HG03025 (cell line): ENCODE measurements around the gene HACL1.

ENCODE experiments used
- ATAC-seq: cut with Tn5 transposase; IDR thresholded peaks from one replicate; pipeline ENCODE4 v1.9.1; 2021; ENCODE audit warnings: mild to moderate bottlenecking, moderate library complexity; ENCODE audit not compliant: unreplicated experiment, low FRiP score

The HACL1 gene

GRCh38 chr3:15531346-15531745 lies 70.0 kb downstream of the HACL1 start:
- ATAC-seq: no peak

GRCh38 chr3:15528854-15529537 lies 72.4 kb downstream of the HACL1 start:
- no peak for ATAC-seq

GRCh38 chr3:15527031-15527459 lies 74.3 kb downstream of the HACL1 start:
- ATAC-seq: no peak

GRCh38 chr3:15525790-15526189 lies 75.6 kb downstream of the HACL1 start:
- no peak for ATAC-seq

GRCh38 chr3:15523660-15524417 lies 77.5 kb downstream of the HACL1 start:
- ATAC-seq: no peak

- ATAC-seq: no peak
Observed at GRCh38 chr3:15522016-15522415, 79.4 kb downstream of the HACL1 start.

- no peak for ATAC-seq
Observed at GRCh38 chr3:15521573-15521965, 79.8 kb downstream of the HACL1 start, which contains the start of gene COLQ. TSS of gene COLQ (minus strand) at chr3:15521706. CDS start at chr3:15521625, 81 bp downstream.

GRCh38 chr3:15520804-15521572 lies 80.4 kb downstream of the HACL1 start:
- no peak for ATAC-seq

GRCh38 chr3:15520185-15520584 lies 81.2 kb downstream of the HACL1 start:
- ATAC-seq: no peak

- ATAC-seq: no peak
Observed at GRCh38 chr3:15519096-15519495, 82.3 kb downstream of the HACL1 start.

- ATAC-seq: no peak
Observed at GRCh38 chr3:15514663-15515340, 86.6 kb downstream of the HACL1 start.

GRCh38 chr3:15513810-15514662 lies 87.3 kb downstream of the HACL1 start:
- no peak for ATAC-seq

GRCh38 chr3:15513116-15513515 lies 88.3 kb downstream of the HACL1 start:
- ATAC-seq: no peak

- ATAC-seq: no peak
Observed at GRCh38 chr3:15512166-15512565, 89.2 kb downstream of the HACL1 start.

- no peak for ATAC-seq
Observed at GRCh38 chr3:15511156-15511555, 90.2 kb downstream of the HACL1 start.
